Prostate gland (tissue), 2 donors: ENCODE results near the gene CFAP157. TPM values are rescaled to one million over a fixed set of nuclear protein-coding genes. Genes with fewer than 3 reads are reported as not detected.
A peak's percentile ranks its signal among the peaks of the same experiment; 100 is the strongest.

Source experiments
- DNase-seq: peaks from one replicate; pipeline ENCODE4 v3.0.0-alpha.2; 2019; ENCODE audit warnings: low spot score
- H3K27ac ChIP-seq, 2 donors: fragments of 200-600 bp; sonication (generic); 2 replicates each; pipeline ENCODE4 v1.5.1; 2017 to 2019
- H3K27me3 ChIP-seq: fragments of 200-600 bp; sonication (generic); replicated peaks from 2 replicates; pipeline ENCODE4 v1.5.1; 2019; ENCODE audit not compliant: insufficient read depth
- H3K36me3 ChIP-seq, 2 donors: fragments of 200-600 bp; sonication (generic); 1 replicate in 1 of 2; 2 replicates in 1 of 2; pipeline versions ENCODE4 v1.5.1 to v1.8.1; 2017 to 2019
- H3K4me1 ChIP-seq: fragments of 200-600 bp; sonication (generic); replicated peaks from 2 replicates; pipeline ENCODE4 v1.5.1; 2019
- H3K4me3 ChIP-seq, 2 donors: fragments of 200-600 bp; sonication (generic); 2 replicates each; pipeline ENCODE4 v1.5.1; 2017 to 2019
- H3K9me3 ChIP-seq: fragments of 200-600 bp; sonication (generic); 2 replicates; pipeline ENCODE4 v1.5.1; 2017
- CTCF ChIP-seq, 4 experiments: fragments of 200-600 bp in 2 of 4; fragments of 450-650 bp in 2 of 4; sonication (generic) in 2 of 4; IDR thresholded peaks; 1 replicate in 3 of 4; 2 replicates in 1 of 4; pipeline ENCODE4 v1.5.1; 2016 to 2019; ENCODE audit warnings: antibody characterized with exemption in 4 of 4, mild to moderate bottlenecking in 2 of 4, moderate library complexity in 2 of 4
- POLR2A ChIP-seq: fragments of 450-650 bp; IDR thresholded peaks from one replicate; pipeline ENCODE4 v1.6.1; 2016; ENCODE audit warnings: antibody characterized with exemption, mild to moderate bottlenecking
- POLR2AphosphoS5 ChIP-seq: sonication (generic); formaldehyde crosslinking; IDR thresholded peaks from one replicate; pipeline ENCODE4 v1.6.1; 2017; ENCODE audit warnings: antibody characterized with exemption
- WGBS: methylation state at CpG from one replicate; pipeline ENCODE4 v1.1.5; 2018; 5-methylcytosine and 5-hydroxymethylcytosine counted together
- intact Hi-C: fragments of 100-400 bp; cut with DNase I; formaldehyde crosslinking; loops from one replicate; pipeline ENCODE4 v1.14.2; 2022
- total RNA-seq, 2 donors: library from RNA; depleted of rRNA; stranded (reverse); fragments of >200 nt; gene quantifications; one replicate each; pipeline ENCODE4 v1.1.0, GENCODE V29; 2016

The CFAP157 gene
- total RNA-seq, 2 donors from 2014 or later, result 2.8 TPM; not detected in 1

GRCh38 chr9:127716412-127716811 lies 9.6 kb downstream of the CFAP157 start:
- no peaks in the 10 kb centered on the region for H3K9me3 ChIP-seq
- no peaks in the 10 kb centered on the region for H3K36me3 ChIP-seq
- peak overlapping the region; percentile 79 to 86 for H3K27ac ChIP-seq
- DNase-seq, result no peak
- intact Hi-C loops, result loop anchor here (5.0 kb wide), 1 partner anchor 104 kb away; the partner anchor contains the start of gene STXBP1
- H3K27me3 ChIP-seq, result no peaks in the 10 kb centered on the region
- peak overlapping the region in 1 of 2 donors; percentile 65 for H3K4me3 ChIP-seq
- H3K4me1 ChIP-seq, result no peaks in the 10 kb centered on the region
- TF ChIP-seq CTCF (IDR thresholded peaks at IDR 0.05) (no peak), POLR2A (no peak), POLR2AphosphoS5 (no peak)
- 82% methylated on average over 9 of the region's 9 CpGs for WGBS

- TF ChIP-seq CTCF (IDR thresholded peaks at IDR 0.05) (no peak), POLR2AphosphoS5 (no peak), POLR2A (no peak)
- WGBS, result 72% methylated on average over 5 of the region's 5 CpGs
- Histone ChIP-seq H3K27me3 (no peaks in the 10 kb centered on the region), H3K27ac (no peak overlapping the region), H3K36me3 (no peaks in the 10 kb centered on the region), H3K4me3 (no peak overlapping the region), H3K9me3 (no peaks in the 10 kb centered on the region), H3K4me1 (no peaks in the 10 kb centered on the region)
- intact Hi-C loops, result loop anchor here (5.0 kb wide), 1 partner anchor 105 kb away; the partner anchor contains the start of gene STXBP1
- no peak for DNase-seq
Measured at GRCh38 chr9:127717766-127718165, 11.0 kb downstream of the CFAP157 start.

GRCh38 chr9:127720031-127720864 lies 13.5 kb downstream of the CFAP157 start:
- intact Hi-C loops, result no loop called here
- Histone ChIP-seq H3K27ac (no peak overlapping the region), H3K27me3 (no peaks in the 10 kb centered on the region), H3K4me3 (no peak overlapping the region), H3K36me3 (no peaks in the 10 kb centered on the region), H3K4me1 (no peaks in the 10 kb centered on the region), H3K9me3 (no peaks in the 10 kb centered on the region)
- 81% methylated on average over 12 of the region's 12 CpGs for WGBS
- TF ChIP-seq POLR2AphosphoS5 (no peak), POLR2A (no peak), CTCF (IDR thresholded peaks at IDR 0.05) (no peak)
- no peak for DNase-seq

GRCh38 chr9:127720865-127721227 lies 14.1 kb downstream of the CFAP157 start:
- intact Hi-C loops, result no loop called here
- no peaks in the 10 kb centered on the region for H3K4me1 ChIP-seq
- no peaks in the 10 kb centered on the region for H3K36me3 ChIP-seq
- H3K4me3 ChIP-seq, result no peak overlapping the region
- no peak overlapping the region for H3K27ac ChIP-seq
- DNase-seq, result no peak
- H3K27me3 ChIP-seq, result no peaks in the 10 kb centered on the region
- TF ChIP-seq POLR2AphosphoS5 (no peak), CTCF (IDR thresholded peaks at IDR 0.05) (no peak), POLR2A (no peak)
- no peaks in the 10 kb centered on the region for H3K9me3 ChIP-seq

- 54% methylated on average over 11 of the region's 11 CpGs for WGBS
- Histone ChIP-seq H3K36me3 (no peaks in the 10 kb centered on the region), H3K27ac (no peak overlapping the region), H3K9me3 (no peaks in the 10 kb centered on the region), H3K4me1 (no peaks in the 10 kb centered on the region), H3K27me3 (no peaks in the 10 kb centered on the region), H3K4me3 (no peak overlapping the region)
- no peak for TF ChIP-seq POLR2A
- TF ChIP-seq CTCF (IDR thresholded peaks at IDR 0.05), result no peak
- no peak for TF ChIP-seq POLR2AphosphoS5
- DNase-seq, result no peak
- intact Hi-C loops, result no loop called here
Measured at GRCh38 chr9:127721391-127721821, 14.6 kb downstream of the CFAP157 start.
